ENCODE measurements around the gene PAX5.

GRCh38 chr9:37038943-37039464, 4.9 kb upstream of the PAX5 start:
- TF ChIP-seq CTCF (IDR thresholded peaks at IDR 0.05) (no peak), POLR2A (IDR thresholded peaks at IDR 0.05) (no peak)

Measured in esophagus squamous epithelium (tissue), 4 donors.